Activated naive CD8-positive, alpha-beta T cell treated with anti-CD3 and anti-CD28 coated beads, Interleukin-2, amount 50 U/mL, for 16 hours (primary cell): ENCODE results near the gene BMERB1.
"Not testable (repeated sequence)": the region's sequence is repeated elsewhere in the genome, so short reads cannot be mapped to it uniquely, and the experiment has no call there.

ENCODE experiments used
- DNase-seq: peaks from one replicate; pipeline ENCODE4 v3.0.0-alpha.2; 2020; ENCODE audit warnings: low read depth, low spot score

Gene BMERB1

DNA sequence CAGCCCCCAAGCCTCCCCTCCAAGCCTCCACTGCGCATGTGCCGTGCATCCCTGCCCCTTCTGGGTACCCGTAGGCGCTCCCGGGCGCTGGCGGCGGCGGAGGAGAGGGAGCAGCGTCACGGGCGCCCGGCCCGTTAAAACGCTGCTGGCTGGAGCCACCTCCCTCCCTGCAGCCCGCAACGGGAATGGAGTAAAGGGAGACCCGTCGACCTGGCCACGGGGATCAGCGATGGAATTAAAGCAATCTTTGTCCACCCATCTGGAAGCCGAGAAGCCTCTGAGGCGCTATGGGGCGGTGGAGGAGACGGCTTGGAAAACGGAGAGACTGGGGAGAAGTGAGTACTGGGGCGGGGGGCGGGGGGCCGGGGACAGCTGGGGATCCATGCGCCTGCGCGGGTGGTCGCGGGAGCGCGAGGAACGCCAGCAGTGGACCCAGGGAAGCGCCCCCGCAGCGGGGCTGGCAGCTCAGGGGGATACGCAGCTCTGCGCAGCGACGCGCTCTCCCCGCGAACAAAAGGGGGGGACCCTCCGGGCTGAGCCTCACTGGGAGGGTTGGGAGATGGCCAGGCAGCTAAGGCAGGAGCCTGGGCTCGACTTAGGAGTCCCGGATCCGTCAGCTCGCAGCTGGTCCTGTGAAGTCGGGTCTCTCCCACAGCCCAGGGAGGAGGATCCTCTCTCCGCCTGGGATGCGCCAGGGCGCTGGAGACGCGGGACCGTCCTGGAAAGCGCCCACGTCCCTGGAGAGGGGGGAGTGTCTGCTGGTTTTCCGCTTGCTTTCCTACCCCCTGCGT is at the start of gene BMERB1:
Gene BMERB1 (plus strand): TSS at position 164 of the 791 bp plus-strand sequence. CDS start 66 bp downstream, at position 230.
- DNase-seq, result peak; percentile 21

DNA sequence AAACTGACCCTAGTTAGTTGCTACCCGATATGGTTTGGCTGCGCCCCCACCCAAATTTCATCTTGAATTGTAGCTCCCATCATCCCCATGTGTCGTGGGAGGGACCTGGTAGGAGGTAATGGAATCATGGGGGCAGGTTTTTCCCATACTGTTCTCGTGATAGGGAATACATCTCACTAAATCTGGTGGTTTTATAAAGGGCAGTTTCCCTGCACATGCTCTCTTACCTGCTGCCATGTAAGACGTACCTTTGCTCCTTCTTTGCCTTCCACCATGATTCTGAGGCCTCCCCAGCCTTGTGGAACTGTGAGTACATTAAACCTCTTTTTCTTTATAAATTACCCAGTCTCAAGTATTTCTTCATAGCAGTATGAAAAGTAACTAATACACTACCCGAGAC is 46.3 kb upstream of the BMERB1 start:
- DNase-seq, result not testable (repeated sequence)

DNA sequence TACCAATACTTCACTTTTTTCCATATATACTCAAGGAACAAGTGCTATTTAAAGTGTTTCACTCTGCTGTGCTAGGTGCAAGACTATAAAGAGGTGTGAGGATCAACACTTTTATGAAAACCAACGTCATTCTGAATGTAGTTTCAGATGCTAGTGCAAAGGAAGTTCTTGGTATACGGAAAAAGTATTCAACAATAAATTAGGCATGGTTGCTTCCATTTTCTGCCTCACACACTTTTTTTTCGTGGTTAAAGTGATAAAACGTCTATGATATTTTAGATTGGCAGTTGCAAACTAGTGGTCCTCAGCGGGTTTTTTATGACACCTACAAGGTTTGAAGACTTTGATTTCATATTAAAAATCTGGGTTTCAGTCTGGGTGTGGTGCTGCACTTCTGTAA is 44.5 kb upstream of the BMERB1 start:
- not testable (repeated sequence) for DNase-seq

DNA sequence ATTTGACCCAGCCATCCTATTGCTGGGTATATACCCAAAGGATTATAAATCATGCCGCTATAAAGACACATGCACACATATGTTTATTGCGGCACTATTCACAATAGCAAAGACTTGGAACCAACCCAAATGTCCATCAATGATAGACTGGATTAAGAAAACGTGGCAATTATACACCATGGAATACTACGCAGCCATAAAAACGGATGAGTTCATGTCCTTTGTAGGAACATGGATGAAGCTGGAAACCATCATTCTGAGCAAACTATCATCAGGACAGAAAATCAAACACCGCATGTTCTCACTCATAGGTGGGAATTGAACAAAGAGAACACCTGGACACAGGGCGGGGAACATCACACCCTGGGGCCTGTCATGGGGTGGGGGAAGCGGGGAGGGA is 41.4 kb upstream of the BMERB1 start:
- not testable (repeated sequence) for DNase-seq

DNA sequence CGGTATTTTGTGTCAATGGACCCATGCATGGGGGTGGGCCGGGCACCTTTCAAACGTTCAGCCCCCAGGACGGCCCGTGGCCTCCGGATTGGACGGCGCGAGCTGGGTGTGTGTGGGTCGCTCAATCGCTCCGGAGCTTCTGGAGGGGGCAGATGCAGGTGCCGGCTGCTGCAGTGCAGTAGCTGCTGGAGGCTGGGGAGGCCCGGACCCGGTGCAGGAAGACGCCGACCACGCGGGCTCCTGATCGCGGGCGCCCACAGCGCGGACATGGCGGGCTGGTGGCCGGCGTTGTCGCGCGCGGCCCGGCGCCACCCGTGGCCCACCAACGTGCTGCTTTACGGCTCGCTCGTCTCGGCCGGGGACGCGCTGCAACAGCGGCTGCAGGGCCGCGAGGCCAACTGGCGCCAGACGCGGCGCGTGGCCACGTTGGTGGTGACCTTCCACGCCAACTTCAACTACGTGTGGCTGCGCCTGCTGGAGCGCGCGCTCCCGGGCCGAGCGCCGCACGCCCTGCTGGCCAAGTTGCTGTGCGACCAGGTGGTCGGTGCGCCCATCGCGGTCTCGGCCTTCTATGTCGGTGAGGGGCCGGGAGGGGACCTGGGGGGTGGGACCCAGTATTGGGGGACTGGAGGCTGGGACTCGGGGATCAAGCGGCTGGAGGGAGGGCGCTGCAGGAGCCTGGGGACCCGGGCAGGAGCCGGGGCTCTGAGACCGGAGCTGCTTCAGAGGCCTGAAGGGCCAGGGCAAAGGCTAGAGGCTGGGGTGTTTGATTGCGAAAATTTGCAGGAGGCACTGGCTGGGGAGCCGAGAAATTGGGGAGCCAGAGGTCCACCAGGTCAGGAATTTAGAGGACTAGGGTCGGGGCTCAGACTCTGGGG is 38.5 kb upstream of the BMERB1 start, which contains the start of gene MPV17L:
Gene MPV17L (plus strand): TSS at position 124 of the 878 bp plus-strand sequence. CDS start 144 bp downstream, at position 268.
- DNase-seq, result not testable (repeated sequence)

DNA sequence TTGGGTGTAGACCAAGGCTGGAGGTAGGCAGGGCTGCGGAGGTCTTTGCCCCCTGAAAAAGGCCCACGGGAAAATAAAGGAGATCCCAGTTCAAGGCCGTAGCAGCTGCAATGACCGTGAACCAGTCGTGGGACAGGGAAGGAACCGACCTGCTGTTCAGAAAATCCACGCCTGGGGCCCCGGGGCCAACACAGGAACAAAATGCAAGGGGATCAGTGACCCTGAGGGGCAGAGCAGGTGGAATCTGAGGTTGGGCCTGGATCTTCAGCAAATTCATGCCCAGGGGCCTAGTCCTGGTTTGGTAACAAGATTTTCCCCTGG is 37.9 kb upstream of the BMERB1 start:
- DNase-seq, result not testable (repeated sequence)

DNA sequence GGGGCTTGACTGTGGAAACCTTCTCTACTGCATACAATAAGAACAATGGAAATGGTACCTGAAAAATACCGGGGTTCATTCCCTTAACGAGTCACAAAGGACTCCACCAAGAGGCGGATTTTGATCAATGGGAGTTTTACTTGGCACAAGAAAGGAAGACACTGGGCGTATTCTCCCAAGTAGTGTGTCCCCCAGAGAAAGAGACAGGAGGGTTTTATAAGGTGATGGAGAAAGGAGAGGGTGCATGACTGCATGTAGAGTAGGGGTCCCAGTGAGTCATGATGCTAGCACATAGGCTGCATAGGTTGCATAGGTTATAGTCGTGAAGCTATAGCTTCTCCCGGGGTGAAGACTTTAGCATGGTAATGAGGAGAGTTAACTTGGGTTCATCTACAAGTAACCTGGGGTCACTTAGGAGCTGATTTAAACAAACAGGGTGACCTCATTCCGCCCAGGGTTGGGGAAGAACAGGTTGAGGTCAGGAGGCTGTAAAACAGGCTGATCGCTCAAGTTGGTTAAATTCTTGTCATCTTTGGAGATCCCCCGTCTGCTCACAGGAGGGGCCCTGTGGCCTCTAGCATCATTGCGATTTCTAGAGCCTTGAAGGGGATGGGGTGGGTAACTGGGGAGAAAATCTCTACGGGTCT is 37.3 kb upstream of the BMERB1 start:
- no peak for DNase-seq

DNA sequence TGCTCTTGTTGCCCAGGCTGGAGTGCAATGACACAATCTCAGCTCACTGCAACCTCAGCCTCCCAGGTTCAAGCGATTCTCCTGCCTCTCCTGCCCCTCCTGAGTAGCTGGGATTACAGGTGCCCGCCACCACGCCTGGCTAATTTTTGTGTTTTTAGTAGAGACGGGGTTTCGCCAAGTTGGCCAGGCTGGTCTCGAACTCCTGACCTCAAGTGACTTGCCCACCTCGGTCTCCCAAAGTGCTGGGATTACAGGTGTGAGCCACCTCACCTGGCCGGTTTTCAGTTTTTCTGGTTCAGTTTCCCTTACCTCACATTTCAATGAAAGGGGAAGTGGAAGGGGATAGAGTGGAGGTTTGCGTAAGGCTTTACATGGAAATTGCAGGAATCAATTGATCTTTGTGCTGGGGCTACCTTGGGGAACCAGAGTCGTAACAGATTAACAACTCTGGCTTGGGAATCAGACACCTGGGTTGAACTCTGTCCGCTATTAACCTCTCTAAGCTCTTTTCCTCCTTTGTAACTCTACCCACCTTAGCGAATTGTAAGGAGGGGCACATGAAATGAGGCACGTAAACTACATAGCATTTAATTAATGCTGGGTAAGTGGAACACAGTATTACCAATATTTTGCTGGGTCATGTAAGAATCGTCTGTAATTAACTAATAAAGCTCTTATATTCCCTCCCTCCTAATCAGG is 35.6 kb upstream of the BMERB1 start:
- DNase-seq, result no peak

DNA sequence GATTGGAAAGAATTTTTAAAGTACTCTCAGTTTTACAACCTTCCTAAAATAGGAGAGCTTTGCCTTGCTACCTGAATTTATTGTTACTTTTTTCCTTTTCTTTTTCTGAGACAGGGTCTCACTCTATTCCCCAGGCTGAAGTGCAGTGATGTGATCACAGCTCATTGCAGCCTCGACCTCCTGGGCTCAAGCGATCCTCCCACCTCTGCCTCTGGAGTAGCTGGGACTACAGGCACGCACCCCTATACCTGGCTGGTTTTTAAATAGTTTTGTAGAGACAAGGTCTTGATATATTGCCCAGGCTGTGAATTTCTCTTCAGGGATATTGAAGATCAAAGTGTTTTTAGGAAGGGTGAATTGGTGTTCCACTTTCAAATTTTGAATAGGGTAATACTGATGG is 35.1 kb upstream of the BMERB1 start:
- no peak for DNase-seq

DNA sequence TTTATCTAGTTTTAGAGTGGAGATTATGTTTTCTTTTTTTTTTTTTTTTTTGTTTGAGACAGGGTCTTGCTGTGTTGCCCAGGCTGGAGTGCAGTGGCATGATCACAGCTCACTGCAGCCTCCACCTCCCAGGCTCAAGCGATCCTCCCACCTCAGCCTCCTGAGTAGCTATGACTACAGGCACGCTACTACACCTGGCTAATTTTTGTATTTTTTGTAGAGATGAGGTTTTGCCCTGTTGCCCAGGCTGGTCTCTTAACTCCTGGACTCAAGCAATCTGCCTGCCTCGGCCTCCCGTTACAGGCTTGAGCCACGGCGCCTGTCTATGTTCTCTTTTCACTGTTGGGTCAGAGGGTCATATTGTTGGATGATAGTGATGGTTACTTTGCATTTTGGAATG is 34.1 kb upstream of the BMERB1 start:
- not testable (repeated sequence) for DNase-seq

DNA sequence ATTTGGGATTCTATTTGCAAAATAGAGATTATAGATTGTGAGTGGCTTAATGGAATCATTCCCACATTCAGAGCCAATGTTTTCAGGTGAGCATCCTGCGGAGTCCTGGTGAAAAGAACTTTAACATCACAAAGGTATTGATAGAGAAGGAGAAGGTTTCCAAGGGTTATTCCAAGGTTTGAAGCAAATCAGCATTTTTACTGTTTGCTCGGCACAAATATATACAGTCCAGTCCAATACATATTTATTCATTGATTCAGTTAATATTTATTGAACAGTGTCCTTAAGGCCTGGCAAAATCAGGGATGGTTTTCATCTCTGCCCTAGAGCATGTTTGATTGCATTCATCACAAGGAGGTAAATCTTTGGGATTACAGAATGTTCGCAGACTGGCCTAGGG is 32.4 kb upstream of the BMERB1 start:
- DNase-seq, result no peak

DNA sequence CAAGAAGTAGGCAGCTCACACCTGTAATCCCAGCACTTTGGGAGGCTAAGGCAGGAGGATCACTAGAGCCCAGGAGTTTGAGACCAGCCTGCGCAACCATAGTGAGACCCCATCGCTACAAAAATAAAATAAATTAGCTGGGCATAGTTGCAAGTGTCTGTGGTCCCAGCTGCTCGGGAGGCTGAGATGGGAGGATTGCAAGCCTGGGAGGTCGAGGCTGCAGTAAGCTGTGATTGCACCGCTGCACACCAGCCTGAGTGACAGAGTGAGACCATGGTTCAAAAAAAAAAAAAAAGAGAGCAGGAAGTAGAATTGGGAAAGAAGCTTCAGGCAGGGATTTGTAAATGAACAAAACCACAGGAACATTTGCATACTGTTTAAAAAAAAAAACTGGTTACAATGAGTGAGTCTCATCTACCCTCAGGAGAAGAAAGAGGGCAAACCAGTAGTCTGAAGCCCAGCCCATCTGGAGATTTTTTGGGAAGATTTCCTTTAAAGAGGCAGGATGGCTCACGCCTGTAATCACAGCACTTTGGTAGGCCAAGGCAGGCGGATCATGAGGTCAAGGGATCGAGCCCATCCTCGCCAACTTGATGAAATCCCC is 30.9 kb upstream of the BMERB1 start:
- no peak for DNase-seq

DNA sequence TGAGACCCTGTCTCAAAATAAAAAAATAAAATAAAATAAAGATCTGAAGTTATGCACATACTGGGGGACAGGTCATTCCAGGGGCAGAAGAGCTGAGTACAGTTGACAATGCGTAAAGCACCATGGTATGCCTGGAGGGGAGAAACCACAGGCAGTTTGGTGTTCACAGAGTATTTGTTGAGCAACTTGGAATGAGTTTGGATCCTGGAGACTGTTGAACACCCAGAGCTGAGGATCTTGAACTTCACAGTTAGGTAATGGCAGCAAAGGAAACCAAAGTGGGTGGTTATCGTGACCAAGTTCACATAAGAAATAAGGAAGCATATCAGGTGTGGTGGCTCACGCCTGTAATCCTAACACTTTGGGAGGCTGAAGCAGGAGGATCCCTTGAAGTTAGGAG is 30.3 kb upstream of the BMERB1 start:
- DNase-seq, result not testable (repeated sequence)

DNA sequence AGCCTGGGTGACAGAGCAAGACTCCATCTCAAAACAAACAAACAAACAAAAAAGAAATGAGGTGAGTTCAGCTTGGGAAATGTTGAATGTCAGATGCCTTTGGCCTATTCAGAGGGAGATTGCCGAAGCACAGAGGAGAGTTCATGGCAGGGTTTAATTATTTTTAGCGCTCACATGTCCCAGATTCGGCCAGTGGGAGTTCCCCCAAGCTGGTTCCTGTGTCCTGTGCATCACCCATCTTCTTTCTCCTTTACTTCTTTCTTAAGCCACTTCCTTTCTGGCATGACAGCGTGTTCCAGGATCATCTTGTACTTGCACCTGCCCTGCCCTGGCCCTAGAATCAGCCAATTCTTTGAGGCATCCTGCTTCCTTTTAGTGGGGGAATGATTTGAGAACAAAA is 29.6 kb upstream of the BMERB1 start:
- DNase-seq, result no peak

DNA sequence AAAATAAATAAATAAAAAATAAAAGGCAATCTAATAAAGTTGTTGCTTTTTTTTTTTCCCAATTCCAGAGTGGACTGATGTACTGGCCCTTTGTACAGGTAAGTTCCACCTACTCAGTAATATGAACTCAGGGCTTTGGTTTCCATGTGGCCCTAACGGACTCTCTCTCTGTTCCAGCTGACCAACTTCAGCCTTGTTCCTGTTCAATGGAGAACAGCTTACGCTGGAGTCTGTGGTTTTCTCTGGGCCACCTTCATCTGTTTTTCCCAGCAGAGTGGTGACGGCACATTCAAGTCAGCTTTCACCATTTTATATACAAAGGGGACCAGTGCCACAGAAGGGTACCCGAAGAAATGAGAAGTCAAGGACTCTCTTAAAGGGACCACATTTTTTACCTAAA is 26.6 kb upstream of the BMERB1 start:
- not testable (repeated sequence) for DNase-seq

DNA sequence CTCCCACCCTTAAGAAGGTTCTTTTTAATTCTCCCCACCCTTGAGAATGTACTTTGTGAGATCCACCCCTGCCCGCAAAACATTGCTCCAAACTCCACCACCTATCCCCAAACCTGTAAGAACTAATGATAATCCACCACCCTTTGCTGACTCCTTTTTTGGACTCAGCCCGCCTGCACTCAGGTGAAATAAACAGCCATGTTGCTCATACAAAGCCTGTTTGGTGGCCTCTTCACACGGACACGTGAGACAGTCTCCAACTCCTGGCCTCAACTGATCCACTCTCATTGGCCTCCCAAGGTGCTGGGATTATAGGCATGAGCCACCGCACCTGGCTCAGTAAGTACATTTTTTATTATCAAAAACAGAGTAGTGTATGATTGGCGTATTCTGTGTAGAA is 24.9 kb upstream of the BMERB1 start:
- not testable (repeated sequence) for DNase-seq

DNA sequence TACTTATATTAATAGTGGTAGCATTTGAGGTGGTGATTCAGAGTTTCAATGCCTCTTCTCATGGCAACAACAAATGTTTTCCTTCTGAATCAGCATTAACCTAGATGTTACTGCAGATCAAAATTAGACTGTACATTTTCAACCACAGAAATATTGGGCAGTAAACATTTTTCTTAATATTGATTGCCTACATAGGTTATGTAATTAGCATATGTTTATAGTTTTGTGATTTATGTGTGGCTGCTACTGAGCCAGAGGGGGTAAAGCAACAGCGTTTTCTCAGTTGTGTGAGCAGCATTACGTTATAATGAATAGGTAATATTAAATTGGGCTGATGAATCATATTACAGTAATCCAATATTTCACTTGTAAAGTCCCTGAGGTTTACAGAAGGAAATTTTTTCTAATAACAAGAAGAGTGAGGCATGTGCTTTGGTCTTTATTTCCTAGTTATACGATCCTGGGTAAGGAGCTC is 18.8 kb upstream of the BMERB1 start:
- DNase-seq, result no peak

DNA sequence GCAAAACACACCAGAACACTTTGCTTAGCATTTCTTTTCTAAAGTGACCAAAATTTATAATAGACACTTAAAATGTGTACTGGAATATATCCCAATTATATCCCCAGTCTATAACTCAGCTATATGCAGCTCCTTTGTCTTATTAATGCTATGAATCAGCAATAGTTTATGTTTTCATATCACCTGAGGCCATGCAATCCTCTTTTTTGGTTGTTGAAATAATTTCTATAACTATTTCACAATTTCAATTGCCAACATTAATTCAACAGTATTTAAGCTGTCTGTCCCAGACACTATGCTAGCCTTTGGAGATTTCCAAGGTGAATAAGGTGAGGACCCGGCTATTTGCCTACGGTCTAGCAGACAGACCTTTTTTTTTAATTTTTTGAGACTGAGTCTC is 17.2 kb upstream of the BMERB1 start:
- no peak for DNase-seq

DNA sequence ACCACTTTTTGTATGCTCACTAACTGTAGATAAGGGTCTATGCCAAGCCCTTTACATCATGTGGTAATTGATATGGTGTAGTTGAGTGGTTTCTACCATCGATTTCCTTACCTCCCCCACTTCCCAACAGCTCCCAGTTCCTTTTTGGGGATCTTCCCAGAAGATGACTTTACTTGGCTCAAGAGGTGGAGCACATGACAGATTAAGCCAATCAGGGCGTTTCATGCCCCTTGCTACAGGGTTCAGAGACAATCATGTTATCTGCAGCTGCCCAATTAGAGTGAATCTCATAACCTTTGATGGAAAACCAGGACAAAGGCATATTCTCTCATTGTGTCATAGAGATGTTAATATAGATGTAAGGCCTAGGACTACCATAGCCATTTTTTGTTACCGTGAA is 16.2 kb upstream of the BMERB1 start:
- no peak for DNase-seq

DNA sequence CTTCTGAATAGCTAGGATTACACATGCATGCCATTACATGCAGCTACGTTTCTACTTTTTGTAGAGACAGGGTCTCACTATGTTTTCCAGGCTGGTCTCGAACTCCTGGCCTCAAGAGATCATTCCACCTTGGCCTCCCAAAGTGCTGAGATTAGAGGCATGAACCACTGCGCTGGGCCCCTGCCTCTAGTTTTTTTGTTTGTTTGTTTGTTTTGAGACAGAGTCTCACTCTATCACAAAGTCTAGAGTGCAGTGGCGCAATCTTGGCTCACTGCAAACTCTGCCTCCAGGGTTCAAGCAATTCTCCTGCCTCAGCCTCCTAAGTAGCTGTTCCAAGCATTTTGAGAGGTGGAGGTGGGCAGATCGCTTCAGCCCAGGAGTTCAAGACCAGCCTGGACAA is 12.7 kb upstream of the BMERB1 start:
- not testable (repeated sequence) for DNase-seq

DNA sequence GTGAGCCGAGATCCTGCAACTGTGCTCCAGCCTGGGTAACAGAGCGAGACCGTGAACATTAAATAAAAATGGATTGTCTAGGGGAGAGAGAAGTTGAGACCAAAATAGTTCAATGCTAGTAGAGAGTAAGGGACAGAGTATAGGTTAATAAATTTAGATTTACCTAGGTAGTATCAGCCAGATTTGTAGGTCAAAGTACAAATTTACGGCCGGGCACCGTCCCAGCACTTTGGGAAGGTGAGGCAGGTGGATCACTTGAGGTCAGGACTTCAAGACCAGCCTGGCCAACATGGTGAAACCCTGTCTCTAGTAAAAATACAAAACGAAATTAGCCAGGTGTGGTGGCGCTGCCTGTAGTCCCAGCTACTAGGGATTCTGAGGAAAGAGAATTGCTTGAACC is 12.2 kb upstream of the BMERB1 start:
- no peak for DNase-seq
